Measurements from ENCODE around the gene RNF152. TPM values are rescaled to one million over a fixed set of nuclear protein-coding genes. Genes with fewer than 3 reads are reported as not detected.

The RNF152 gene
- total RNA-seq, 1 donor from 2014 or later, result 10.4 TPM

GRCh38 chr18:61876899-61877298, 15.9 kb downstream of the RNF152 start:
- DNase-seq, result no peak
- H3K4me3 ChIP-seq, result no peak overlapping the region
- H3K4me1 ChIP-seq, result peaks cover 46% of the 10 kb centered on the region
- TF ChIP-seq CTCF (IDR thresholded peaks at IDR 0.05; ENCODE audit: borderline replicate concordance), result no peak
- no peak overlapping the region for H3K27ac ChIP-seq (replicated peaks)
- H3K27me3 ChIP-seq (ENCODE audit: low read depth), result no peaks in the 10 kb centered on the region
- H3K36me3 ChIP-seq, result peaks cover 4% of the 10 kb centered on the region
- no peaks in the 10 kb centered on the region for H3K9me3 ChIP-seq (replicated peaks)
- intact Hi-C loops (cut with micrococcal nuclease), result no loop called here

GRCh38 chr18:61870151-61870550, 22.7 kb downstream of the RNF152 start:
- intact Hi-C loops (cut with micrococcal nuclease), result no loop called here
- Histone ChIP-seq H3K27me3 (ENCODE audit: low read depth) (no peaks in the 10 kb centered on the region), H3K36me3 (no peaks in the 10 kb centered on the region), H3K27ac (replicated peaks) (peak overlapping the region; percentile 16), H3K4me1 (peaks cover 46% of the 10 kb centered on the region), H3K9me3 (replicated peaks) (no peaks in the 10 kb centered on the region), H3K4me3 (peak overlapping the region; percentile 1)
- TF ChIP-seq CTCF (IDR thresholded peaks at IDR 0.05; ENCODE audit: borderline replicate concordance), result no peak
- DNase-seq, result no peak

GRCh38 chr18:61869636-61870035, 23.2 kb downstream of the RNF152 start:
- Histone ChIP-seq H3K27ac (replicated peaks) (peak overlapping the region; percentile 16), H3K9me3 (replicated peaks) (no peaks in the 10 kb centered on the region), H3K4me3 (no peak overlapping the region), H3K36me3 (no peaks in the 10 kb centered on the region), H3K27me3 (ENCODE audit: low read depth) (no peaks in the 10 kb centered on the region), H3K4me1 (peaks cover 52% of the 10 kb centered on the region)
- no peak for DNase-seq
- no peak for TF ChIP-seq CTCF (IDR thresholded peaks at IDR 0.05; ENCODE audit: borderline replicate concordance)
- intact Hi-C loops (cut with micrococcal nuclease), result no loop called here

- no peaks in the 10 kb centered on the region for H3K27me3 ChIP-seq (ENCODE audit: low read depth)
- H3K4me1 ChIP-seq, result peaks cover 59% of the 10 kb centered on the region
- DNase-seq, result no peak
- no peaks in the 10 kb centered on the region for H3K36me3 ChIP-seq
- TF ChIP-seq CTCF (IDR thresholded peaks at IDR 0.05; ENCODE audit: borderline replicate concordance), result no peak
- no peak overlapping the region for H3K4me3 ChIP-seq
- intact Hi-C loops (cut with micrococcal nuclease), result no loop called here
- peak overlapping the region; percentile 18 for H3K27ac ChIP-seq (replicated peaks)
- H3K9me3 ChIP-seq (replicated peaks), result no peaks in the 10 kb centered on the region
Observed at GRCh38 chr18:61865466-61866175, 27.2 kb downstream of the RNF152 start.

GRCh38 chr18:61861372-61861771, 31.4 kb downstream of the RNF152 start:
- no peak for DNase-seq
- H3K4me3 ChIP-seq, result no peak overlapping the region
- TF ChIP-seq CTCF (IDR thresholded peaks at IDR 0.05; ENCODE audit: borderline replicate concordance), result no peak
- no peaks in the 10 kb centered on the region for H3K36me3 ChIP-seq
- H3K9me3 ChIP-seq (replicated peaks), result no peaks in the 10 kb centered on the region
- no peaks in the 10 kb centered on the region for H3K27me3 ChIP-seq (ENCODE audit: low read depth)
- no peak overlapping the region for H3K27ac ChIP-seq (replicated peaks)
- peaks cover 64% of the 10 kb centered on the region for H3K4me1 ChIP-seq
- intact Hi-C loops (cut with micrococcal nuclease), result no loop called here

Data from left ventricle myocardium inferior (tissue), 1 donor.